ENCODE data around the gene POLE4. TPM values are rescaled to one million over a fixed set of nuclear protein-coding genes. Genes with fewer than 3 reads are reported as not detected.

The POLE4 gene
- total RNA-seq, 4 donors from 2014 or later = 14.2 to 41.2 (median 33.8) TPM

- Histone ChIP-seq H3K4me3 (no peak overlapping the region), H3K27me3 (no peaks in the 10 kb centered on the region), H3K36me3 (no peaks in the 10 kb centered on the region), H3K27ac (no peak overlapping the region), H3K4me1 (no peaks in the 10 kb centered on the region), H3K9me3 (no peaks in the 10 kb centered on the region)
- no peak for TF ChIP-seq CTCF (IDR thresholded peaks at IDR 0.05)
- no peak for TF ChIP-seq POLR2A (IDR thresholded peaks at IDR 0.05)
- intact Hi-C loops (cut with DNase I; ENCODE audit: low total_unique reads) = no loop called here
- no peak for DNase-seq
These were observed 25.4 kb downstream of the POLE4 start for GRCh38 chr2:74983631-74984392.

DNA sequence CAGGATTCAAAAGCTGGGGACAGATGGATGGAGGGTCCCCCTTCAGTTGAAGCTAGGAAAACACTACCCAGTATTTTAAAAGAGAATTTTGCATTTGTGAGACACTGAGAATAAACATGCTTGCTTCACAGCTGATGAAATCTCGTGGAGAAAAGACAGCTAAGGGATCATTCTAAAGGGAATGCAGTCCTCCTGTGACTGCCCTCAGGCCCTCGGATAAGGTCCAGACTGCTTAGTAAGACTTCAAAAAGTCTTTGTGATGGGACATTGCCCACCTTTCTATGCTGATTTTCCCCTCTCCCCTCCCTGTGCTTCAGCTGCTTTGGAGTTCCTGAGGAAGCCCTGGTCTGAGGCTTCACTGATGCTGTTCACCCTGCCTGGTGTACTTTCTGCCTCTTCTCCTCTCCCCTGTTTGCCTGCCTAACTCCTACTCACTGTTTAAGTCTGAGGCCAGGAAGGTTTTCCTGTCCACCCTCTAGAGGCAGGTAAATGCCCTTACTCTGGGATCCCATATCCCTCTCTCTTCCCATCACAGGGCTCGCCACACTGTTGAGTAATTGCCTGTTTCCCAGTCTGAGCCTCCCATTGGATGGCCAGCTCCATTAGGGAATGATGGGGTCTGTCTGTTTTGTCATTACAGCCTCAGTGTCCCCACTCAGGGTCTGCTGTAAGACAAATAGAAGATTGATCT lies 26.6 kb downstream of the POLE4 start:
- no peak for DNase-seq
- Histone ChIP-seq H3K4me1 (no peaks in the 10 kb centered on the region), H3K9me3 (no peaks in the 10 kb centered on the region), H3K36me3 (no peaks in the 10 kb centered on the region), H3K27ac (no peak overlapping the region), H3K4me3 (no peak overlapping the region), H3K27me3 (no peaks in the 10 kb centered on the region)
- no peak for TF ChIP-seq POLR2A (IDR thresholded peaks at IDR 0.05)
- no peak for TF ChIP-seq CTCF (IDR thresholded peaks at IDR 0.05)
- intact Hi-C loops (cut with DNase I; ENCODE audit: low total_unique reads) = no loop called here

DNA sequence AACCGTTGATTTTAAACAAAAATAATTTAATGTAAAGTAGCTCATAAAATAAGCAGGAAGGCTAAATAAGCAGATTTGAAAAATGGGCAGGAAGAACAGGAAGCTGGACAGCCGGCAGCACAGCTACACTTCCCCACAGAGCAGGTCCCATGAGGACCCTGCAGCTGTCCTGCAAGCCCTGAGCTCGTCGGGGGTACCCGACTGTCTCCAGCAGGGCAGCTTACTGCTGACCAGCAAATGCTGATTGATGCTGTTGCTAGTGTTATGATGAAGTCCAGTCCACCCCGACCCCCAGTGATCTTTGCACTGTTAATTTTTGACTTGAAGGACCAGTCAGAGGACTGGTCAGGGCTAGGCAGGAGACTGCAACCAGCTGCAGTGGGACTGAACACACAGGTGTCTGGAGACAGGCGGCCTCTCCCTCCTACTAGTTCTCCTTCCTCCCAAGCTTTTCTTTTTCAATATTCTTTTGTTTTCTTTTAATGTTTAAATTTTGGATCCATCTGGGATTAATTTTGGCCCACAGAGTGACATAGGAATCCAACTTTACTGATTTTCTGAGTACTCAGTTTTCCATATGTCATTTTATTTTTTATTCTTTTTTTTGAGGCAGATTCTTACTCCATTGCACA lies 27.7 kb downstream of the POLE4 start:
- Histone ChIP-seq H3K36me3 (no peaks in the 10 kb centered on the region), H3K4me1 (no peaks in the 10 kb centered on the region), H3K27me3 (no peaks in the 10 kb centered on the region), H3K4me3 (no peak overlapping the region), H3K9me3 (no peaks in the 10 kb centered on the region), H3K27ac (no peak overlapping the region)
- intact Hi-C loops (cut with DNase I; ENCODE audit: low total_unique reads) = no loop called here
- TF ChIP-seq POLR2A (IDR thresholded peaks at IDR 0.05) (no peak), CTCF (IDR thresholded peaks at IDR 0.05) (no peak)
- DNase-seq = no peak

GRCh38 chr2:74991977-74992376 lies 33.5 kb downstream of the POLE4 start:
- H3K27ac ChIP-seq = no peak overlapping the region
- H3K27me3 ChIP-seq = no peaks in the 10 kb centered on the region
- DNase-seq = no peak
- no peaks in the 10 kb centered on the region for H3K9me3 ChIP-seq
- TF ChIP-seq POLR2A (IDR thresholded peaks at IDR 0.05) (no peak), CTCF (IDR thresholded peaks at IDR 0.05) (no peak)
- no peaks in the 10 kb centered on the region for H3K4me1 ChIP-seq
- H3K4me3 ChIP-seq = no peak overlapping the region
- no peaks in the 10 kb centered on the region for H3K36me3 ChIP-seq
- intact Hi-C loops (cut with DNase I; ENCODE audit: low total_unique reads) = no loop called here

DNA sequence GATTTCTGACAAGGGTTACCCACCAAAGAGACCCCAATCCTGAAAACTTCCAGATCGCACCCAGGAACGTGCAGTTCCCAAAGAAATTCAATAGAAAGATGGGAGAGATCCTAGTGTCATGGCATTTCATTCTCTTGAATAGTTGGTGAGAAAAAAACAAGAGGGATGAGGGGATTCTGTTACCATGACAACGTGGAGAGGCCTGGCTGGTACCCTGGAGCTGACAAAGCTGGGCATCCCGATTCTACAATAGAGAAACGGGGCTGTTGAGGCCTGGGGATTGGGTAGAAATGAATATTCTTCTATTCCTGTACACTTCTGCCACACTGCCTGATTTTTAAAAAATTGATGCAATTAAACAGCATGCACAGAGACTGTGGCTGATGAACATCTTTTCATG lies 41.0 kb downstream of the POLE4 start:
- no peak for TF ChIP-seq POLR2A (IDR thresholded peaks at IDR 0.05)
- no peak overlapping the region for H3K4me3 ChIP-seq
- no peak overlapping the region for H3K27ac ChIP-seq
- intact Hi-C loops (cut with DNase I; ENCODE audit: low total_unique reads) = no loop called here
- DNase-seq = no peak
- no peaks in the 10 kb centered on the region for H3K27me3 ChIP-seq
- H3K9me3 ChIP-seq = no peaks in the 10 kb centered on the region
- no peaks in the 10 kb centered on the region for H3K4me1 ChIP-seq
- H3K36me3 ChIP-seq = no peaks in the 10 kb centered on the region
